ENCODE data around the gene JAKMIP2.

- TF ChIP-seq POLR2AphosphoS5 (IDR thresholded peaks at IDR 0.05; ENCODE audit: low read depth, low read length): no peak
- no peak for TF ChIP-seq POLR2A (IDR thresholded peaks at IDR 0.05; ENCODE audit: low read depth, low read length)
- no peak for TF ChIP-seq SPI1 (IDR thresholded peaks at IDR 0.05; ENCODE audit: low read depth, low read length)
- TF ChIP-seq TAF1 (IDR thresholded peaks at IDR 0.05; ENCODE audit: low read depth, low read length): no peak
- no peak for TF ChIP-seq POU2F2 (IDR thresholded peaks at IDR 0.05; ENCODE audit: low read depth, low read length)
- no peak for TF ChIP-seq PAX5 (IDR thresholded peaks at IDR 0.05; ENCODE audit: insufficient read depth, low read length, severe bottlenecking)
Observed at GRCh38 chr5:147561435-147561834, 221.1 kb downstream of the JAKMIP2 start.

Data from GM12891 (cell line).